Caco-2 (cell line): ENCODE results near the gene HES3. TPM values are rescaled to one million over a fixed set of nuclear protein-coding genes. Genes with fewer than 3 reads are reported as not detected.

Experiments used
- BruUV-seq: library from RNA; stranded (reverse); fragments of 400-500 nt; replicated peaks from 2 replicates; lab custom pipeline; 2021; lab: Mats Ljungman, UMichigan
- CTCF ChIA-PET: fragments of 300-600 bp; sonication (Branson Sonifier 250); formaldehyde crosslinking; loops from one replicate; lab custom pipeline; 2022; ENCODE audit warnings: antibody characterized with exemption; lab: Charles Lee
- POLR2A ChIA-PET: fragments of 300-600 bp; sonication (Branson Sonifier 250); formaldehyde crosslinking; loops from one replicate; lab custom pipeline; 2022; ENCODE audit warnings: antibody characterized with exemption; lab: Charles Lee
- DNase-seq, 2 experiments: peaks; one replicate each; pipeline versions ENCODE4 v3.0.0 to v3.0.0-alpha.2; 2020 to 2022
- H3K27me3 ChIP-seq: replicated peaks from 2 replicates; pipeline ENCODE4 v1.6.0; 2011; ENCODE audit warnings: low read length; ENCODE audit not compliant: control insufficient read depth, insufficient read depth
- H3K36me3 ChIP-seq: 2 replicates; pipeline ENCODE4 v1.5.1; 2011; ENCODE audit warnings: low read length; ENCODE audit not compliant: control insufficient read depth, insufficient read depth
- H3K4me1 ChIP-seq: fragments of 250-450 bp; sonication (Bioruptor Pico); 2 replicates; pipeline ENCODE4 v1.5.1; 2020; ENCODE audit warnings: mild to moderate bottlenecking
- H3K4me3 ChIP-seq: 2 replicates; pipeline ENCODE4 v1.5.1; 2011; ENCODE audit warnings: low read depth, mild to moderate bottlenecking, control low read depth, low read length
- H3K9me3 ChIP-seq: fragments of 250-450 bp; sonication (Bioruptor Pico); 2 replicates; pipeline ENCODE4 v1.5.1; 2020; ENCODE audit warnings: mild to moderate bottlenecking, moderate library complexity
- H3K27ac Mint-ChIP-seq: one replicate; pipeline ENCODE4 v1.8.0; 2022; ENCODE audit warnings: mixed read lengths; ENCODE audit not compliant: unreplicated experiment
- H3K27me3 Mint-ChIP-seq: one replicate; pipeline ENCODE4 v1.8.0; 2022; ENCODE audit warnings: mixed read lengths; ENCODE audit not compliant: insufficient read depth, unreplicated experiment
- H3K36me3 Mint-ChIP-seq: one replicate; pipeline ENCODE4 v1.8.0; 2022; ENCODE audit warnings: mild to moderate bottlenecking, mixed read lengths; ENCODE audit not compliant: insufficient read depth, unreplicated experiment
- H3K4me1 Mint-ChIP-seq: one replicate; pipeline ENCODE4 v1.8.0; 2022; ENCODE audit warnings: low read depth, mixed read lengths; ENCODE audit not compliant: unreplicated experiment
- H3K4me3 Mint-ChIP-seq: one replicate; pipeline ENCODE4 v1.8.0; 2022; ENCODE audit warnings: mild to moderate bottlenecking, moderate library complexity, mixed read lengths; ENCODE audit not compliant: unreplicated experiment
- H3K9me3 Mint-ChIP-seq: one replicate; pipeline ENCODE4 v1.8.0; 2022; ENCODE audit warnings: mixed read lengths; ENCODE audit not compliant: unreplicated experiment
- CTCF ChIP-seq, 2 experiments: fragments of 200-600 bp in 1 of 2; IDR thresholded peaks; 1 replicate in 1 of 2; 2 replicates in 1 of 2; pipeline versions ENCODE4 v1.5.1 to v1.8.0; 2011 to 2022; ENCODE audit warnings: antibody characterized with exemption in 1 of 2, control low read depth in 1 of 2, inconsistent platforms in 1 of 2, low read depth in 1 of 2, low read length in 1 of 2, mild to moderate bottlenecking in 1 of 2, moderate library complexity in 1 of 2; ENCODE audit not compliant: insufficient read depth in 1 of 2, severe bottlenecking in 1 of 2, unreplicated experiment in 1 of 2
- intact Hi-C: fragments of 100-400 bp; cut with micrococcal nuclease; formaldehyde crosslinking; loops from one replicate; pipeline ENCODE4 v1.10.0; 2022; ENCODE audit not compliant: unreplicated experiment
- total RNA-seq: library from RNA; stranded (reverse); gene quantifications from 2 replicates; pipeline ENCODE4 v1.2.3, GENCODE V29; 2022

The HES3 gene
- total RNA-seq, 1 experiment from 2014 or later: not detected

GRCh38 chr1:6282577-6283270, 38.7 kb downstream of the HES3 start:
- ChIA-PET POLR2A (no interaction called here), CTCF (no interaction called here)
- H3K4me3 Mint-ChIP-seq: no peak overlapping the region
- H3K27me3 ChIP-seq: no peaks in the 10 kb centered on the region
- peaks cover 22% of the 10 kb centered on the region for H3K36me3 Mint-ChIP-seq
- H3K4me1 ChIP-seq: no peaks in the 10 kb centered on the region
- no peak for DNase-seq
- no peaks in the 10 kb centered on the region for H3K4me1 Mint-ChIP-seq
- no peaks in the 10 kb centered on the region for H3K27me3 Mint-ChIP-seq
- no peak overlapping the region for H3K4me3 ChIP-seq
- no peak overlapping the region for H3K27ac Mint-ChIP-seq
- BruUV-seq: no TSS peak
- H3K9me3 ChIP-seq: no peaks in the 10 kb centered on the region
- TF ChIP-seq CTCF (IDR thresholded peaks at IDR 0.05; ENCODE audit: insufficient read depth in 1 of 2, low read depth in 1 of 2, low read length in 1 of 2, severe bottlenecking in 1 of 2, unreplicated experiment in 1 of 2): no peak
- no peaks in the 10 kb centered on the region; the same call in 1 of the 2 replicates for H3K36me3 ChIP-seq
- intact Hi-C loops: no loop called here
- no peaks in the 10 kb centered on the region for H3K9me3 Mint-ChIP-seq

GRCh38 chr1:6285336-6285735, 41.4 kb downstream of the HES3 start:
- no peaks in the 10 kb centered on the region for H3K27me3 Mint-ChIP-seq
- H3K9me3 ChIP-seq: no peaks in the 10 kb centered on the region
- H3K27ac Mint-ChIP-seq: no peak overlapping the region
- intact Hi-C loops: no loop called here
- TF ChIP-seq CTCF (IDR thresholded peaks at IDR 0.05; ENCODE audit: insufficient read depth in 1 of 2, low read depth in 1 of 2, low read length in 1 of 2, severe bottlenecking in 1 of 2, unreplicated experiment in 1 of 2): no peak
- BruUV-seq: no TSS peak
- no peaks in the 10 kb centered on the region for H3K4me1 Mint-ChIP-seq
- no peaks in the 10 kb centered on the region; the same call in 1 of the 2 replicates for H3K36me3 ChIP-seq
- H3K9me3 Mint-ChIP-seq: no peaks in the 10 kb centered on the region
- H3K4me1 ChIP-seq: no peaks in the 10 kb centered on the region
- DNase-seq: no peak
- H3K4me3 Mint-ChIP-seq: no peak overlapping the region
- POLR2A ChIA-PET: no interaction called here
- CTCF ChIA-PET: no interaction called here
- H3K36me3 Mint-ChIP-seq: peaks cover 24% of the 10 kb centered on the region
- H3K27me3 ChIP-seq: no peaks in the 10 kb centered on the region
- H3K4me3 ChIP-seq: no peak overlapping the region

- no peaks in the 10 kb centered on the region for H3K27me3 Mint-ChIP-seq
- no peak overlapping the region for H3K4me3 Mint-ChIP-seq
- H3K27me3 ChIP-seq: no peaks in the 10 kb centered on the region
- no peaks in the 10 kb centered on the region; the same call in 1 of the 2 replicates for H3K36me3 ChIP-seq
- intact Hi-C loops: no loop called here
- H3K4me1 Mint-ChIP-seq: no peaks in the 10 kb centered on the region
- DNase-seq: no peak
- CTCF ChIA-PET: interaction anchor here (0.6 kb wide), 1 partner anchor 25 kb away, joined by 5 read pairs; the partner anchor contains the start of gene GPR153
- no peaks in the 10 kb centered on the region for H3K9me3 Mint-ChIP-seq
- BruUV-seq: no TSS peak
- no peak for TF ChIP-seq CTCF (IDR thresholded peaks at IDR 0.05; ENCODE audit: insufficient read depth in 1 of 2, low read depth in 1 of 2, low read length in 1 of 2, severe bottlenecking in 1 of 2, unreplicated experiment in 1 of 2)
- H3K4me3 ChIP-seq: no peak overlapping the region
- H3K9me3 ChIP-seq: no peaks in the 10 kb centered on the region
- no peak overlapping the region for H3K27ac Mint-ChIP-seq
- peaks cover 24% of the 10 kb centered on the region for H3K36me3 Mint-ChIP-seq
- POLR2A ChIA-PET: no interaction called here
- H3K4me1 ChIP-seq: no peaks in the 10 kb centered on the region
Measured at GRCh38 chr1:6286266-6286665, 42.3 kb downstream of the HES3 start.
